Endometrium (tissue), 2 donors: ENCODE measurements around the gene SYNPO2.
"Not testable (repeated sequence)": the region's sequence is repeated elsewhere in the genome, so short reads cannot be mapped to it uniquely, and the experiment has no call there.

Experiments
- FAIRE-seq: peaks from 2 replicates; lab custom pipeline; 2012; peaks lifted over from hg19 to GRCh38; lab: Jason Lieb, UNC
- donor health status: control.
- donor health status: control.

SYNPO2 gene

GRCh38 chr4:118975449-118976192 lies 87.0 kb downstream of the SYNPO2 start:
- FAIRE-seq: no peak

- FAIRE-seq: not testable (repeated sequence)
These were observed 87.5 kb downstream of the SYNPO2 start for GRCh38 chr4:118976193-118976560.

- FAIRE-seq: not testable (repeated sequence)
These were observed 88.4 kb downstream of the SYNPO2 start for GRCh38 chr4:118977100-118977499.

- no peak for FAIRE-seq
These were observed 91.1 kb downstream of the SYNPO2 start for GRCh38 chr4:118979712-118980111.

GRCh38 chr4:118981171-118981838 lies 92.7 kb downstream of the SYNPO2 start:
- FAIRE-seq: no peak

- peak; percentile 98 for FAIRE-seq
These were observed 93.3 kb downstream of the SYNPO2 start for GRCh38 chr4:118981839-118982381.

- FAIRE-seq: no peak
These were observed 94.6 kb downstream of the SYNPO2 start for GRCh38 chr4:118983293-118983692.

- no peak for FAIRE-seq
These were observed 95.2 kb downstream of the SYNPO2 start for GRCh38 chr4:118983831-118984230.

GRCh38 chr4:118985170-118986000 lies 96.7 kb downstream of the SYNPO2 start:
- FAIRE-seq: no peak

- no peak for FAIRE-seq
These were observed 99.4 kb downstream of the SYNPO2 start for GRCh38 chr4:118987959-118988634.

- FAIRE-seq: no peak
These were observed 100.0 kb downstream of the SYNPO2 start for GRCh38 chr4:118988635-118988972.

- no peak for FAIRE-seq
These were observed 100.7 kb downstream of the SYNPO2 start for GRCh38 chr4:118989098-118990080.

GRCh38 chr4:118991686-118992085 lies 103.0 kb downstream of the SYNPO2 start:
- no peak for FAIRE-seq

GRCh38 chr4:118992149-118992548 lies 103.5 kb downstream of the SYNPO2 start:
- FAIRE-seq: no peak

- FAIRE-seq: no peak
These were observed 104.7 kb downstream of the SYNPO2 start for GRCh38 chr4:118993333-118993732.

- FAIRE-seq: no peak
These were observed 105.4 kb downstream of the SYNPO2 start for GRCh38 chr4:118994030-118994429.

GRCh38 chr4:118995693-118996391 lies 107.2 kb downstream of the SYNPO2 start:
- no peak for FAIRE-seq

GRCh38 chr4:118997601-118998000 lies 108.9 kb downstream of the SYNPO2 start:
- FAIRE-seq: no peak

- no peak for FAIRE-seq
These were observed 111.3 kb downstream of the SYNPO2 start for GRCh38 chr4:118999919-119000318.

GRCh38 chr4:119000400-119000799 lies 111.7 kb downstream of the SYNPO2 start:
- FAIRE-seq: no peak
